HT1080 (cell line): ENCODE measurements around the gene KYNU. TPM values are rescaled to one million over a fixed set of nuclear protein-coding genes. Genes with fewer than 3 reads are reported as not detected.

ENCODE experiments used
- DNase-seq: peaks from one replicate; pipeline ENCODE4 v3.0.0-alpha.2; 2015; ENCODE audit warnings: low read depth
- total RNA-seq: library from RNA; depleted of rRNA; stranded (reverse); fragments of >200 nt; shearing (Covaris generic); gene quantifications from 2 replicates; pipeline ENCODE4 v1.2.3, GENCODE V29; 2014

The KYNU gene
- total RNA-seq, 1 experiment from 2014 or later: 1.0 TPM

DNA sequence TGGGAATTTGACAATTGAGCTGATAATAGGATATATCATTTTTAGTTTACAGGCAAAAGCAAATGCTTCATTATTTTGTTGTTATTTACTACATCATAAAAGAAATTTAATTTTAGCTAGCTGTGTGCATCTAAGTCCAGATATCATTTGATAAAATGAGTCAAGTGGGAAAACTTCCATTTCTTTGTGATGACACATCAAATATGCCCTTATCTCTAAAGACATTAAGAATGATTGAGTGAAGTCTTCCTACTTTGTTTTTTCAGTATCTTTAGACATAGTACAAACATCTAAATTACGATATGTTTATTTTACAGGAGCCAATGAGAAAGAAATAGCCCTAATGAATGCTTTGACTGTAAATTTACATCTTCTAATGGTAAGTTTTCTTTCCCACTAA, 77.0 kb downstream of the KYNU start:
- no peak for DNase-seq

- no peak for DNase-seq
Observed at GRCh38 chr2:142957144-142957543, 79.7 kb downstream of the KYNU start.

GRCh38 chr2:142961202-142961601, 83.7 kb downstream of the KYNU start:
- no peak for DNase-seq

GRCh38 chr2:142965443-142965842, 88.0 kb downstream of the KYNU start:
- DNase-seq: peak; percentile 79

- no peak for DNase-seq
Observed at GRCh38 chr2:142966284-142966683, 88.8 kb downstream of the KYNU start.

GRCh38 chr2:142967060-142967459, 89.6 kb downstream of the KYNU start:
- no peak for DNase-seq

DNA sequence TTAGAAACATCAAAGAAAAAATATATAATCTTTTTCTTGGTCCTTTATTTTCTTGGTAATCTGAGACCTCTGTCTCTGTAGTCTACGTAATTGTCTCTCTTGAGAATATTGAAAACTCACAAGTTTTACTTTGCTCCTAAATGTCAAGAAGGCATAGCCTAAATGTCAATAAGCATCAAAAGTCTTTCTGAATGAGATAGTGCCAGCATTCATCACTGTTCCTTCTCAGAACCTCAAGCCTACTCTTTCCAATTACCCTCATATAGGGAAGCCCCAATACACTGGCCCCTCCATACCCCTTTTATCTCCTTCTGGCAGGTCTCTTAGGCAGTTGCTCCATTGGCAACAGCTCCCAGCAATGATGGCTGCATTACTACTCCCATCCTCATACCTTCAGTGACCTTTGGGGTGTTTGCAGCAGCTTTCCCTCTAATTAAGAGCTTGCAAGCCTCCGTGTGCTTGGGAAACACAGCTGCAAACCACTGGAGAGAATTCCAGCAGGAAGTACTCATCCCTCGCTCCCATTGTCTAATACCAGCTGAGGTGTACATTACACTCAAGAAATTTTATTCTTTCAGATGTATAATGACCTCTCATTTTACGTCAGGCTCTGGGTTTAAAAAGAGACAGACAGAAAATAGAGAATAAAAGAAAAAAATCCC, 95.8 kb downstream of the KYNU start:
- no peak for DNase-seq

DNA sequence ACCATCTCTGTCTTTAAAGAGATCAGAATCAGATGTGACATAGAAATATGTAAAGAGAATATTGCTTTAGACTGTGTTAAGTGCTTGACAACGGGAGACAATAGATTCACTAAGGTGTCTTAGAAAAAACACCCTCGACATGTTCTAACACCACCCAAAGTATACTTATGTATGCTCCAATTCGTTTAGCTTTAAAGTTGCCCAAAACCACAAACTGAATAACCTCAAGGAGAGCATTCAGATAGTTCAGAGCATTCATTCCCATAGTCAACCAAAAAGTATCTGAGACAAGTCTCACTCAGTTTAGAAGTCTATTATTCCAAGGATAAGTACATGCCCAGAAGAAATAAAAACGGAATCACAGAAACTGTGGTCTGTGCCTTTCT, 96.4 kb downstream of the KYNU start:
- no peak for DNase-seq

- DNase-seq: peak; percentile 72
Observed at GRCh38 chr2:142974288-142975024, 97.0 kb downstream of the KYNU start.

DNA sequence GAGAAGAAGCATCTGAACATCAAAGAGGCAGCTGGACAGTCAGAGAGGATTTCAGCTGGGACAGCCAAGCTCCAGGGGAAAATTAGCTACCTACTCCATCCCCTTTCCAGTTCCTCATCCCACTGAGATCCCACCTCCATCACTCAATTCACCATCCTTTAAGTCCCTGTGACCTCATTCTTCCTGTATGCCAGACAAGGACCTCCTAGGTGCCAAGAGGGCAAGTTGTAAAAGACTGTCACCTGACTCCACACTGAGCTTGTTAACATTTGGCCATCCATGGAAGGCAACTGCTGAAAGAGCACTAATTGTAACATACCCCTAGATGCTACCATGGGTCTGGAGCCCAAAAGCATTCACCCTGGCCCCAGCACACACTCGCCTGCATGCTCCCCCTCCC, 97.8 kb downstream of the KYNU start:
- no peak for DNase-seq

DNA sequence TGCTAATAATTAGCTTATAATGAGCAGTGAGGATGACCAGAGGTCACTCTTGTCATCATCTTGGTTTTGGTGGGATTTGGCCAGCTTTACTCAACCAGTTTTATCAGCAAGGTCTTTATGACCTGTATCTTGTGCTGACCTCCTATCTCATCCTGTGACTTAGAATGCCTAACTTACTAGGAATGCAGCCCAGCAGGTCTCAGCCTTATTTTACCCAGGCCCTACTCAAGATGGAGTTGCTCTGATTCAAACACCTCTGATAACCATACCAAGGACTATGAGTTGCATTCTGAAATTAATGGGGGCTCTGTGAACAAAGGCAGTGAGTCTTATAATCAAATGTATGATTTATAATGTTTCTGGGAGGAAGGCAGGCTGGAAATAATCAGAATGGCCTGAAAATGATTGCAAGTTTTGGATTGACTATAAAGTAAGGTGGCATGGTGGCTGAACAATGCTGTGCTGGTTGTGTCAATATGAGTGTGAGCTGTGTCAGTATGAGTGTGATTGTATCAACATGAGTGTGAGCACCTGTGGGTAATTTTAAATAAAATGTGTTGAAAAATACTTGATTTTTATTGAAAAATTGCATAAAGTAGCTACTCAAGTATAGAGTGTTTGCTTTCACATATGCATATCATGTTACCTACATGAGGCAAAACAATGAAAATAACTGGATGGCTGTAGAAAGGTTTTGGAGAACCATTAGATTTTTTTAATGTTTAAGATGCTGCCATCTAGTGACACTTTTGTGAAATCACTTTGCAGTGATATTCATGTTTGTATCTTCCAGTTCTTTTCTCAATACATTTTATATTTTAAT, 103.0 kb downstream of the KYNU start:
- peak; percentile 53 for DNase-seq

DNA sequence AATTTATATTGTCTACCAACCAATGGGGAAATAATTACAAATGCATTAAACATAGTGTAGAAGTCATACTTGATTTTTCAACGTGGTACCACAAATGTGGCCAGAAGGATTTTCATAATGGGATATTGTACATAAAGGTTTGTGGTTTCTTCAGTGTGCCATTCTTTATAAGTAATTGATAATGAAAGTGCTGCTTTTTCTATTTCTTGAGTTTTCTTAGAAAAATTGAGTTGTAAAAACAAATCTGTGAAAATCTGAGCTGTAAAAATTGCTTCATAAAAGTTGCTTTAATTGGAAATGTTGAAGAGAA, 103.6 kb downstream of the KYNU start:
- DNase-seq: no peak

DNA sequence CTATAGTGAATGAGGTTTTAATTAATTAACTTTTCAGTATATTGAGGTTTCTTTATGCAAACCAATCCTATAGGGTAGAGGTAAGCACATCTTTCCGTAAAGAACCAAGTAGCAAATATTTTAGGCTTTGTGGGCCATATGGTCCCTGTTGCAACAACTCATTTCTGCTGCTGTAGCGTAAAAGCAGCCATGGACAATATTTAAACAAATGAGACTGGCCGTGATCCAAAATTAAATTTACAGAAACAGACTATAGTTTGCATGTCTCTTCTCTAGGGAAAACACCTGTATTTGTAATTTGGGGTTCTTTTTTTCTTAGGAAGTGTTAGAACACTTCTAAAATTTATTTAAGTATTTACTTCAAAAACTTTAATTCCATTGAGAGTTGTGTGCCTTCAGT, 104.3 kb downstream of the KYNU start:
- no peak for DNase-seq

DNA sequence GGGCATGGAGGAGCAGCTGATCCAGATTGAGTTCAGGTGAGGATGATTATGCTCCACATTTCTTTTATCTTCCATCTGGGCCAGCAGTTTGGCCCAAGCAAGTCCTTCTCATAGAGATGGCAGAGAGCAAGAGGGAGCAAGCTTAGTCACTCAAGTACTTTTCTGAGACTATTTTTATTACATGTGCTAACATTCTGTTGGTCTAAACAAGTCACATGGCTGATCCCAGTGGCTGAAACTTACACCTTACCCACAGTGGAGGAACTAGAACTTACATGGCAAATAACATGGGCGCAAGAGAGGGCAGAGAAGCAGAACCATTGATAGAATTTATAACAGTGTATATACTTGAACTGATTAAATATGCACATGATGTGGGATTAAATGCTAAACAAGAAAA, 105.7 kb downstream of the KYNU start:
- no peak for DNase-seq

GRCh38 chr2:142984657-142985056, 107.2 kb downstream of the KYNU start:
- DNase-seq: no peak

GRCh38 chr2:142987044-142987443, 109.6 kb downstream of the KYNU start:
- DNase-seq: no peak

- DNase-seq: peak; percentile 51
Observed at GRCh38 chr2:142989273-142990204, 112.1 kb downstream of the KYNU start.

GRCh38 chr2:142991295-142991694, 113.8 kb downstream of the KYNU start:
- peak; percentile 36 for DNase-seq

GRCh38 chr2:142992840-142993239, 115.4 kb downstream of the KYNU start:
- DNase-seq: no peak

DNA sequence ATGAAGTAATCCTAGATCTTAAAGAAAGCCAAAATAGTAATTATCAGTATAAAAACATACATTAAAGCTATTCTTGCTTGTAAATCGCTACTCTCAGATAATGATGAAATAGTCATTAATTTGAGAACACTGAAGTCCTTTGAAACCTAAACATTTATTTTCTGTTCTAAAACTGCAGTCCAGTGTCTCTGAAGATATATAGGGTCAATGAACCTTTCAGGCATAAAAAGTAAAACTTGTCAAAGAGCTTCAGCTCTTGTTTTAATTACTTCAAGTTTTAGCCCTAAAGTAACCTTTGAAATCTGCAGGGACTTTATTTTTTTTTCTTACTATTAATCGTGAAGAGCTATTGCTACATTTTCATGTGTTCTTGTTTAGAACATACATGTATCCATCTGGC, 116.3 kb downstream of the KYNU start:
- no peak for DNase-seq

DNA sequence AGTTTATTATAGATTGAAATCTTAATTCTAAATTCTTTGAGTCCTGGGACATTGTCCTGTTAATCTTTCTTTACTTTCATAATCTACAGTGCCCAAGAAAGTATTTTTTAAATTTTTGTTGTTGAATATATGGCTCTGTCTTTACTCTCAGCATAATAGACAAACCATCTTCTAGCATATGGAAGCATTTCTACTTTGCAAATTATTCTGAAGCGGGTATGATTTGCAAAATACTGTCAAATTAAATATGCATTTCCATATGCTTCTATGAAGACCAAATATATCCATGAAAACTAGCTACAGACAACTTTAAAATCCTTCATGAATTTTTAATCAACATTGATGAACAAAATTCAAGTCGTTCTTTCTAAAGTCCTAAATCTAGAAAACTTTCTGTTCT, 117.2 kb downstream of the KYNU start:
- no peak for DNase-seq
